CD8-positive, alpha-beta memory T cell (primary cell): ENCODE measurements around the gene ZNF782. TPM values are rescaled to one million over a fixed set of nuclear protein-coding genes. Genes with fewer than 3 reads are reported as not detected.

Experiments
- CTCF ChIA-PET: fragments of 350-600 bp; sonication (Branson Sonifier 250); formaldehyde crosslinking; loops from one replicate; lab custom pipeline; 2021; ENCODE audit warnings: antibody characterized with exemption; lab: Charles Lee
- POLR2A ChIA-PET: fragments of 350-600 bp; sonication (Branson Sonifier 250); formaldehyde crosslinking; loops from one replicate; lab custom pipeline; 2021; ENCODE audit warnings: antibody characterized with exemption; lab: Charles Lee
- DNase-seq, 5 donors: peaks; one replicate each; pipeline versions ENCODE4 v3.0.0 to v3.0.0-alpha.2; 2020 to 2022; ENCODE audit warnings: mixed read lengths in 1 of 5
- H3K27ac ChIP-seq: one replicate; pipeline ENCODE4 v1.7.0; 2013; ENCODE audit warnings: low read depth, mild to moderate bottlenecking, low read length, moderate library complexity
- H3K27me3 ChIP-seq: 2 replicates; pipeline ENCODE4 v1.7.0; 2013; ENCODE audit warnings: low read length, mild to moderate bottlenecking; ENCODE audit not compliant: insufficient read depth, poor library complexity, severe bottlenecking
- H3K36me3 ChIP-seq: 2 replicates; pipeline ENCODE4 v1.7.0; 2013; ENCODE audit warnings: mild to moderate bottlenecking, low read length, moderate library complexity; ENCODE audit not compliant: insufficient read depth
- H3K4me1 ChIP-seq: 2 replicates; pipeline ENCODE4 v1.7.0; 2013; ENCODE audit warnings: mild to moderate bottlenecking, low read length, moderate library complexity; ENCODE audit not compliant: insufficient read depth
- H3K4me3 ChIP-seq: 2 replicates; pipeline ENCODE4 v1.7.0; 2013; ENCODE audit warnings: mild to moderate bottlenecking, low read length
- H3K9me3 ChIP-seq: 2 replicates; pipeline ENCODE4 v1.7.0; 2013; ENCODE audit warnings: mild to moderate bottlenecking, low read length
- H3K27ac Mint-ChIP-seq, 8 donors: one replicate each; pipeline ENCODE4 v1.8.0; 2020 to 2021; ENCODE audit warnings: mixed read lengths in 8 of 8, mild to moderate bottlenecking in 6 of 8, inconsistent platforms in 3 of 8, moderate library complexity in 3 of 8
- H3K27me3 Mint-ChIP-seq, 2 donors: one replicate each; pipeline ENCODE4 v1.8.0; 2020 to 2021; ENCODE audit warnings: mixed read lengths in 2 of 2, mild to moderate bottlenecking in 1 of 2, moderate library complexity in 1 of 2
- H3K36me3 Mint-ChIP-seq, 3 donors: one replicate each; pipeline ENCODE4 v1.8.0; 2020 to 2021; ENCODE audit warnings: mixed read lengths in 3 of 3, inconsistent platforms in 1 of 3, mild to moderate bottlenecking in 1 of 3
- H3K4me1 Mint-ChIP-seq, 3 donors: one replicate each; pipeline ENCODE4 v1.8.0; 2020 to 2021; ENCODE audit warnings: mixed read lengths in 3 of 3, inconsistent platforms in 1 of 3, mild to moderate bottlenecking in 1 of 3
- H3K4me3 Mint-ChIP-seq, 7 donors: one replicate each; pipeline ENCODE4 v1.8.0; 2020 to 2021; ENCODE audit warnings: mixed read lengths in 7 of 7, mild to moderate bottlenecking in 6 of 7, moderate library complexity in 4 of 7, inconsistent platforms in 2 of 7
- H3K9me3 Mint-ChIP-seq, 5 donors: one replicate each; pipeline ENCODE4 v1.8.0; 2020 to 2022; ENCODE audit warnings: mixed read lengths in 5 of 5, mild to moderate bottlenecking in 3 of 5, moderate library complexity in 2 of 5, inconsistent platforms in 1 of 5
- polyA plus RNA-seq: library from polyadenylated mRNA; unstranded; fragments of 300-500 nt; fragmentation: Illumina TruSeq; gene quantifications from one replicate; pipeline ENCODE4 v1.2.3, GENCODE V29; 2021
- total RNA-seq, 2 experiments: library from RNA; stranded (reverse); gene quantifications; one replicate each; pipeline ENCODE4 v1.2.3, GENCODE V29; 2021

Gene ZNF782
- total and polyA plus RNA-seq, 3 experiments from 2014 or later, result 2.5 to 6.5 (median 4.2) TPM

DNA sequence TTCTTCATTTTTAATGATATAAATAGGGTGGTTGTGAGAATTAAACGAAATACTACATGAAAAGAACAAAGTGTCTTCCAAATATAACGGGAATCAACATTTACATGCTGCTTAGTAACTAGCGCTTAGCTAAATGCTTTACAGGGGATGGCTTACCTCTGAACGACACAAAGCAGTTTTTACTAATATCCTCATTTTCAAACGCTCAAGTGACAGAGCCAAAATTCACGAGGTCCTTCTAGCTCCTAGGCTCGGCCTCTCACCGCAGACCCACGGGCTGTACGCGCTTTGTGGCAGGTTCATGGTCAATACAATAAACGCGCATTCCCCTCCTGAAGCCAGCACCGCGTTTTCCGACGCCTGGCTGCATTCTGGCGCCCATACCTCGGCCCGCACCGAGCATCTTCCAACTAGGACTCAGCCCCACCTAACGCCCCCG, 76.9 kb downstream of the ZNF782 start:
- H3K36me3 Mint-ChIP-seq, result peaks cover 17 to 44% (median 24%) of the 10 kb centered on the region in 3 donors
- Histone ChIP-seq H3K9me3 (no peaks in the 10 kb centered on the region), H3K27me3 (no peaks in the 10 kb centered on the region), H3K36me3 (peaks cover 12% of the 10 kb centered on the region), H3K4me3 (peak overlapping the region; percentile 69), H3K4me1 (peaks cover 16% of the 10 kb centered on the region), H3K27ac (peak overlapping the region; percentile 78)
- POLR2A ChIA-PET, result interaction anchor here (1.1 to 1.5 kb wide), 2 partner anchors 77 to 327 kb away, joined by 4 to 6 read pairs; partner anchors contain the start of genes HABP4 and ZNF782
- H3K27me3 Mint-ChIP-seq, result peaks cover 0 to 4% of the 10 kb centered on the region in 2 donors
- H3K4me3 Mint-ChIP-seq, result peak overlapping the region; percentile 97 to 100 (median 99)
- H3K4me1 Mint-ChIP-seq, result peaks cover 44 to 70% (median 57%) of the 10 kb centered on the region in 3 donors
- peak overlapping the region; percentile 93 to 100 (median 99) for H3K27ac Mint-ChIP-seq
- peaks cover 0 to 7% (median 2%) of the 10 kb centered on the region in 5 donors for H3K9me3 Mint-ChIP-seq
- DNase-seq, result no peak
- CTCF ChIA-PET, result no interaction called here

DNA sequence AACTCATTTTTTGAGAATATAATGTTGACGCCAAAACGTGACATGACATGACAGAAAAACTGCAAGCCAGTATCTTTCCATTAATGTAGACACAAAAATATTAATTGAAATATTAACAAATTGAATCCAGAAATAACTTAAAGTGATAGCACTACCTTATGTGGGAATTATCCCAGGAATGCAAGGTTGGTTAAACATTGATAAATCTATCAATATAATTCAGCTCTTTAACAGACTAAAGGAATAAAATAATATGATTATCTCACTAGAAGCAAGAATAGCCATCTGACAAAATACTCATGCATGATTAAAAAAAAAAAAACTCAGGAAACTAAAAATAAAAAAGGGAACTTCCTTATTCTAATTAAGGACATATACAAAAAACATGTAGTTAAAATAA, 83.2 kb downstream of the ZNF782 start:
- Histone ChIP-seq H3K4me3 (no peak overlapping the region), H3K4me1 (no peaks in the 10 kb centered on the region), H3K36me3 (peaks cover 40% of the 10 kb centered on the region), H3K27ac (no peak overlapping the region), H3K27me3 (no peaks in the 10 kb centered on the region), H3K9me3 (peaks cover 18% of the 10 kb centered on the region)
- H3K4me3 Mint-ChIP-seq, result no peak overlapping the region
- no peak overlapping the region for H3K27ac Mint-ChIP-seq
- ChIA-PET POLR2A (no interaction called here), CTCF (no interaction called here)
- no peaks in the 10 kb centered on the region for H3K27me3 Mint-ChIP-seq
- peaks cover 20 to 36% (median 23%) of the 10 kb centered on the region in 3 donors for H3K4me1 Mint-ChIP-seq
- H3K36me3 Mint-ChIP-seq, result peaks cover 59 to 89% (median 83%) of the 10 kb centered on the region in 3 donors
- DNase-seq, result no peak
- peaks cover 42 to 58% (median 50%) of the 10 kb centered on the region in 5 donors for H3K9me3 Mint-ChIP-seq

DNA sequence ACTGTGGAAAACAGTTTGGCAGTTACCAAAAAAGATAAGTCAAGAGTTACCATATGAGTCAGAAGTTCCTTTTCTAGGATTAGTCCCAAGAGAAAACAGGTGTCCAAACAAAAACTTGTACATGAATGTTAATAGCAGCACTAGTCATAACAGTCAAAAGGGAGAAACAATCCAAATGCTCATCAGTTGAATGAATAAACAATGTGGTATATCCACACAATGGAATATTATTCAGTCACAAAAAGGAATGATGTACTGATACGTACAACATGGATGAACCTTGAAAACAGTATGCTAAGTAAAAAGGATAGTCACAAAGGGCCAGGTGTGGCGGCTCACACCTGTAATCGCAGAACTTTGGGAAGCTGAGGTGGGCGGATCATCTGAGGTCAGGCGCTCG, 84.3 kb downstream of the ZNF782 start:
- peaks cover 24% of the 10 kb centered on the region for H3K9me3 ChIP-seq
- H3K9me3 Mint-ChIP-seq, result peaks cover 47 to 69% (median 61%) of the 10 kb centered on the region in 5 donors
- H3K4me3 ChIP-seq, result no peak overlapping the region
- no peaks in the 10 kb centered on the region for H3K27me3 Mint-ChIP-seq
- peak overlapping the region in 1 of 7 donors; percentile 6 for H3K4me3 Mint-ChIP-seq
- POLR2A ChIA-PET, result no interaction called here
- no peak overlapping the region for H3K27ac ChIP-seq
- no peaks in the 10 kb centered on the region for H3K4me1 ChIP-seq
- peaks cover 16 to 36% (median 20%) of the 10 kb centered on the region in 3 donors for H3K4me1 Mint-ChIP-seq
- CTCF ChIA-PET, result no interaction called here
- H3K27ac Mint-ChIP-seq, result peak overlapping the region in 1 of 8 donors; percentile 27
- peaks cover 47% of the 10 kb centered on the region for H3K36me3 ChIP-seq
- H3K27me3 ChIP-seq, result no peaks in the 10 kb centered on the region
- DNase-seq, result no peak
- peaks cover 65 to 94% (median 89%) of the 10 kb centered on the region in 3 donors for H3K36me3 Mint-ChIP-seq

Other genes starting within 250 kb of the ZNF782 start
- 1 to 10 TPM; 4.6 to 6.3 TPM for gene CDC14B, start 234.7 kb downstream of the ZNF782 start, total RNA-seq
- gene CDC14B, start 234.7 kb downstream of the ZNF782 start, polyA plus RNA-seq, result 8.2 TPM
- gene PRXL2C, start 199.2 kb downstream of the ZNF782 start, total RNA-seq, result 10 to 100 TPM; 12.0 to 15.2 TPM
- gene PRXL2C, start 199.2 kb downstream of the ZNF782 start, polyA plus RNA-seq, result 9.3 TPM
- gene ZNF510, start 76.4 kb downstream of the ZNF782 start, total RNA-seq, result 10 to 100 TPM in 1 of 2 experiments, 1 to 10 TPM in 1; 7.5 to 10.6 TPM
- gene ZNF510, start 76.4 kb downstream of the ZNF782 start, polyA plus RNA-seq, result 6.2 TPM
- not detected for gene NUTM2G, start 74.3 kb upstream of the ZNF782 start, total RNA-seq
- 0.14 TPM for gene NUTM2G, start 74.3 kb upstream of the ZNF782 start, polyA plus RNA-seq
- under 1 TPM; 0.28 to 0.53 TPM for gene CTSV, start 184.6 kb upstream of the ZNF782 start, total RNA-seq
- not detected for gene CTSV, start 184.6 kb upstream of the ZNF782 start, polyA plus RNA-seq